HepG2 (cell line): ENCODE results near the gene JPH4. TPM values are rescaled to one million over a fixed set of nuclear protein-coding genes. Genes with fewer than 3 reads are reported as not detected.
"Not testable (repeated sequence)": the region's sequence is repeated elsewhere in the genome, so short reads cannot be mapped to it uniquely, and the experiment has no call there.

ENCODE experiments used
- CENPT ChIP-seq: sonication (generic); formaldehyde crosslinking; IDR thresholded peaks from 2 replicates; pipeline ENCODE4 v1.8.0; 2022; ENCODE audit warnings: low read depth, mild to moderate bottlenecking, moderate library complexity, missing genetic modification reagents
- ESRRA ChIP-seq: sonication (generic); formaldehyde crosslinking; IDR thresholded peaks from 2 replicates; pipeline ENCODE4 v1.5.1; 2020; ENCODE audit warnings: mild to moderate bottlenecking, low read depth, missing genetic modification reagents
- FOXA1 ChIP-seq, 2 experiments: fragments of 450-650 bp in 1 of 2; sonication (generic) in 1 of 2; formaldehyde crosslinking in 1 of 2; IDR thresholded peaks; 2 replicates each; pipeline versions ENCODE4 v1.4.0 to v1.6.1; 2016 to 2020; ENCODE audit warnings: missing genetic modification reagents in 1 of 2
- KLF16 ChIP-seq, 2 experiments: sonication (generic) in 1 of 2; formaldehyde crosslinking in 1 of 2; IDR thresholded peaks; 2 replicates each; pipeline versions ENCODE4 v1.6.1 to v1.8.0; 2016 to 2023; ENCODE audit warnings: missing genetic modification reagents in 2 of 2, missing compliant biosample characterization in 1 of 2
- PITX1 ChIP-seq: sonication (generic); formaldehyde crosslinking; IDR thresholded peaks from 2 replicates; pipeline ENCODE4 v1.5.1; 2020; ENCODE audit warnings: mild to moderate bottlenecking, missing genetic modification reagents
- POGK ChIP-seq: sonication (generic); formaldehyde crosslinking; conservative IDR thresholded peaks from 2 replicates; pipeline ENCODE4 v1.8.0; 2022; ENCODE audit warnings: mild to moderate bottlenecking, moderate library complexity, missing genetic modification reagents
- POGZ ChIP-seq: sonication (generic); formaldehyde crosslinking; IDR thresholded peaks from 2 replicates; pipeline ENCODE4 v1.4.0; 2020; ENCODE audit warnings: mild to moderate bottlenecking, missing genetic modification reagents
- RAD21 ChIP-seq: fragments of 450-650 bp; formaldehyde crosslinking; IDR thresholded peaks from 2 replicates; pipeline ENCODE4 v1.5.0; 2020; ENCODE audit warnings: mild to moderate bottlenecking
- STAT6 ChIP-seq: sonication (generic); formaldehyde crosslinking; IDR thresholded peaks from 2 replicates; pipeline ENCODE4 v1.4.0; 2020; ENCODE audit warnings: missing genetic modification reagents, mild to moderate bottlenecking, borderline replicate concordance
- ZBTB7A ChIP-seq: sonication (generic); formaldehyde crosslinking; IDR thresholded peaks from 2 replicates; pipeline ENCODE4 v1.8.0; 2022; ENCODE audit warnings: mild to moderate bottlenecking, missing genetic modification reagents
- ZFP36L2 ChIP-seq: sonication (generic); formaldehyde crosslinking; IDR thresholded peaks from 2 replicates; pipeline ENCODE4 v1.4.0; 2020; ENCODE audit warnings: missing genetic modification reagents
- ZNF230 ChIP-seq: sonication (generic); formaldehyde crosslinking; IDR thresholded peaks from 2 replicates; pipeline ENCODE4 v1.4.0; 2020; ENCODE audit warnings: mild to moderate bottlenecking, missing genetic modification reagents
- ZNF768 ChIP-seq: sonication (generic); formaldehyde crosslinking; IDR thresholded peaks from 2 replicates; pipeline ENCODE4 v1.4.0; 2020; ENCODE audit warnings: missing genetic modification reagents
- ZSCAN9 ChIP-seq: IDR thresholded peaks from 2 replicates; pipeline ENCODE4 v1.6.1; 2016; ENCODE audit warnings: borderline replicate concordance
- polyA plus RNA-seq, 8 experiments: library from polyadenylated mRNA; depleted of rRNA in 3 of 8; stranded (reverse) in 7 of 8; unstranded in 1 of 8; fragments of >200 nt; fragmentation: Illumina TruSeq in 4 of 8; extraction: Trizol in 4 of 8; gene quantifications; 2 replicates each; pipeline versions ENCODE4 v1.2.1 to v1.2.3, GENCODE V29; 2011 to 2016; ENCODE audit warnings: low read depth in 4 of 8, missing spikeins in 1 of 8, mixed read lengths in 1 of 8; ENCODE audit not compliant: insufficient read depth in 1 of 8
- total RNA-seq, 5 experiments: library from RNA; depleted of rRNA; stranded (reverse); fragments of >200 nt; fragmentation: Illumina TruSeq; extraction: Trizol; gene quantifications; 2 replicates each; pipeline ENCODE4 v1.2.3, GENCODE V29; 2016; ENCODE audit warnings: low read depth in 1 of 5
- TF ChIP-seq, protein P1 (sequence below): sonication (generic); formaldehyde crosslinking; IDR thresholded peaks from 2 replicates; pipeline ENCODE4 v1.4.0; 2020; ENCODE audit warnings: mild to moderate bottlenecking, missing genetic modification reagents, borderline replicate concordance
- TF ChIP-seq, protein P2 (sequence below): sonication (generic); formaldehyde crosslinking; conservative IDR thresholded peaks from 2 replicates; pipeline ENCODE4 v1.4.0; 2020; ENCODE audit warnings: missing genetic modification reagents

Gene JPH4
- total and polyA plus RNA-seq, 2 of the 13 experiments (the other 11 are each of a cell fraction or from before 2014, with no cell fraction given) = 0.08 to 0.22 TPM

DNA sequence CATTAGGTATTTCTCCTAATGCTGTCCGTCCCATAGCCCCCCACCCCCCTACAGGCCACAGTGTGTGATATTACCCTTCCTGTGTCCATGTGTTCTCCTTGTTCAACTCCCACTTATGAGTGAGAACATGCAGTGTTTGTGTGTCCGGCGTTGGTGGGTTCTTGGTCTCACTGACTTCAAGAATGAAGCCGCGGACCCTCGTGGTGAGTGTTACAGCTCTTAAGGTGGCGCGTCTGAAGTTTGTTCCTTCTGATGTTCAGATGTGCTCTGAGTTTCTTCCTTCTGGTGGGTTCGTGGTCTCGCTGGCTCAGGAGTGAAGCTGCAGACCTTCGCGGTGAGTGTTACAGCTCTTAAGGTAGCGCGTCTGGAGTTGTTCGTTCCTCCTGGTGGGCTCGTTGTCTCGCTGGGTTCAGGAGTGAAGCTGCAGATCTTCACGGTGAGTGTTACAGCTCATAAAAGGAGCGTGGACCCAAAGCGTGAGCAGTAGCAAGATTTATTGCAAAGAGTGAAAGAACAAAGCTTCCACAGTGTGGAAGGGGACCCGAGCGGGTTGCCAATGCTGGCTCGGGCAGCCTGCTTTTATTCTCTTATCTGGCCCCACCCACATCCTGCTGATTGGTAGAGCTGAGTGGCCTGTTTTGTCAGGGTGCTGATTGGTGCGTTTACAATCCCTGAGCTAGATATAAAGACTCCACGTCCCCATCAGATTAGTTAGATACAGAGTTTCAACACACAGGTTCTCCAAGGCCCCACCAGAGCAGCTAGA lies 5.4 kb upstream of the JPH4 start (continued):
- TF ChIP-seq, protein P1, sequence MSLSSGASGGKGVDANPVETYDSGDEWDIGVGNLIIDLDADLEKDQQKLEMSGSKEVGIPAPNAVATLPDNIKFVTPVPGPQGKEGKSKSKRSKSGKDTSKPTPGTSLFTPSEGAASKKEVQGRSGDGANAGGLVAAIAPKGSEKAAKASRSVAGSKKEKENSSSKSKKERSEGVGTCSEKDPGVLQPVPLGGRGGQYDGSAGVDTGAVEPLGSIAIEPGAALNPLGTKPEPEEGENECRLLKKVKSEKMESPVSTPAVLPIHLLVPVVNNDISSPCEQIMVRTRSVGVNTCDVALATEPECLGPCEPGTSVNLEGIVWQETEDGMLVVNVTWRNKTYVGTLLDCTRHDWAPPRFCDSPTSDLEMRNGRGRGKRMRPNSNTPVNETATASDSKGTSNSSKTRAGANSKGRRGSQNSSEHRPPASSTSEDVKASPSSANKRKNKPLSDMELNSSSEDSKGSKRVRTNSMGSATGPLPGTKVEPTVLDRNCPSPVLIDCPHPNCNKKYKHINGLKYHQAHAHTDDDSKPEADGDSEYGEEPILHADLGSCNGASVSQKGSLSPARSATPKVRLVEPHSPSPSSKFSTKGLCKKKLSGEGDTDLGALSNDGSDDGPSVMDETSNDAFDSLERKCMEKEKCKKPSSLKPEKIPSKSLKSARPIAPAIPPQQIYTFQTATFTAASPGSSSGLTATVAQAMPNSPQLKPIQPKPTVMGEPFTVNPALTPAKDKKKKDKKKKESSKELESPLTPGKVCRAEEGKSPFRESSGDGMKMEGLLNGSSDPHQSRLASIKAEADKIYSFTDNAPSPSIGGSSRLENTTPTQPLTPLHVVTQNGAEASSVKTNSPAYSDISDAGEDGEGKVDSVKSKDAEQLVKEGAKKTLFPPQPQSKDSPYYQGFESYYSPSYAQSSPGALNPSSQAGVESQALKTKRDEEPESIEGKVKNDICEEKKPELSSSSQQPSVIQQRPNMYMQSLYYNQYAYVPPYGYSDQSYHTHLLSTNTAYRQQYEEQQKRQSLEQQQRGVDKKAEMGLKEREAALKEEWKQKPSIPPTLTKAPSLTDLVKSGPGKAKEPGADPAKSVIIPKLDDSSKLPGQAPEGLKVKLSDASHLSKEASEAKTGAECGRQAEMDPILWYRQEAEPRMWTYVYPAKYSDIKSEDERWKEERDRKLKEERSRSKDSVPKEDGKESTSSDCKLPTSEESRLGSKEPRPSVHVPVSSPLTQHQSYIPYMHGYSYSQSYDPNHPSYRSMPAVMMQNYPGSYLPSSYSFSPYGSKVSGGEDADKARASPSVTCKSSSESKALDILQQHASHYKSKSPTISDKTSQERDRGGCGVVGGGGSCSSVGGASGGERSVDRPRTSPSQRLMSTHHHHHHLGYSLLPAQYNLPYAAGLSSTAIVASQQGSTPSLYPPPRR = peak; percentile 72; the same call in 1 of the 2 replicates
- TF ChIP-seq CENPT = peak; percentile 82; the same call in 1 of the 2 replicates
- TF ChIP-seq POGZ (CRISPR knock-in tag) = peak; percentile 83
- not testable (repeated sequence) for TF ChIP-seq FOXA1 (IDR thresholded peaks at IDR 0.05)
- peak; percentile 40; the same call in 1 of the 2 replicates for TF ChIP-seq FOXA1 (CRISPR knock-in tag; IDR thresholded peaks at IDR 0.05)
- peak; percentile 86 for TF ChIP-seq ESRRA
- peak; percentile 31 for TF ChIP-seq RAD21 (CRISPR knock-in tag)
- TF ChIP-seq STAT6 = peak; percentile 27; the same call in 1 of the 2 replicates
- peak; percentile 76 to 93; a peak in 3 of 4 replicates for TF ChIP-seq KLF16 (CRISPR knock-in tag; IDR thresholded peaks at IDR 0.05)
- TF ChIP-seq ZSCAN9 (CRISPR knock-in tag) = peak; percentile 95
- peak; percentile 99 for TF ChIP-seq ZBTB7A (CRISPR knock-in tag)
- TF ChIP-seq ZNF230 (CRISPR knock-in tag) = peak; percentile 98; the same call in 1 of the 2 replicates
- TF ChIP-seq ZFP36L2 (CRISPR knock-in tag) = peak; percentile 97
- TF ChIP-seq ZNF768 (CRISPR knock-in tag) = peak; percentile 68
- TF ChIP-seq POGK (CRISPR knock-in tag) = peak; percentile 90
- TF ChIP-seq PITX1 (CRISPR knock-in tag) = peak; percentile 10; the same call in 1 of the 2 replicates
- TF ChIP-seq, protein P2, sequence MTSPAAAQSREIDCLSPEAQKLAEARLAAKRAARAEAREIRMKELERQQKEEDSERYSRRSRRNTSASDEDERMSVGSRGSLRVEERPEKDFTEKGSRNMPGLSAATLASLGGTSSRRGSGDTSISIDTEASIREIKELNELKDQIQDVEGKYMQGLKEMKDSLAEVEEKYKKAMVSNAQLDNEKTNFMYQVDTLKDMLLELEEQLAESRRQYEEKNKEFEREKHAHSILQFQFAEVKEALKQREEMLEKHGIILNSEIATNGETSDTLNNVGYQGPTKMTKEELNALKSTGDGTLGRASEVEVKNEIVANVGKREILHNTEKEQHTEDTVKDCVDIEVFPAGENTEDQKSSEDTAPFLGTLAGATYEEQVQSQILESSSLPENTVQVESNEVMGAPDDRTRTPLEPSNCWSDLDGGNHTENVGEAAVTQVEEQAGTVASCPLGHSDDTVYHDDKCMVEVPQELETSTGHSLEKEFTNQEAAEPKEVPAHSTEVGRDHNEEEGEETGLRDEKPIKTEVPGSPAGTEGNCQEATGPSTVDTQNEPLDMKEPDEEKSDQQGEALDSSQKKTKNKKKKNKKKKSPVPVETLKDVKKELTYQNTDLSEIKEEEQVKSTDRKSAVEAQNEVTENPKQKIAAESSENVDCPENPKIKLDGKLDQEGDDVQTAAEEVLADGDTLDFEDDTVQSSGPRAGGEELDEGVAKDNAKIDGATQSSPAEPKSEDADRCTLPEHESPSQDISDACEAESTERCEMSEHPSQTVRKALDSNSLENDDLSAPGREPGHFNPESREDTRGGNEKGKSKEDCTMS = peak; percentile 93
